22Rv1 (cell line): ENCODE data around the gene RBM20.

Source experiments
- H3K27ac ChIP-seq: fragments of 450-650 bp; 2 replicates; pipeline ENCODE4 v1.5.1; 2017
- CTCF ChIP-seq: fragments of 450-650 bp; IDR thresholded peaks from 2 replicates; pipeline ENCODE4 v1.5.1; 2017; ENCODE audit warnings: mild to moderate bottlenecking
- ZFX ChIP-seq: fragments of 450-650 bp; IDR thresholded peaks from 2 replicates; pipeline ENCODE4 v1.6.1; 2017; ENCODE audit warnings: antibody characterized with exemption, borderline replicate concordance

RBM20 gene

GRCh38 chr10:110847374-110847773 is 203.2 kb downstream of the RBM20 start:
- H3K27ac ChIP-seq = no peak overlapping the region
- no peak for TF ChIP-seq ZFX
- no peak for TF ChIP-seq CTCF

GRCh38 chr10:110848106-110848505 is 204.0 kb downstream of the RBM20 start:
- TF ChIP-seq ZFX (no peak), CTCF (no peak)
- no peak overlapping the region for H3K27ac ChIP-seq

- no peak overlapping the region for H3K27ac ChIP-seq
- TF ChIP-seq ZFX (no peak), CTCF (no peak)
Observed at GRCh38 chr10:110850099-110850498, 206.0 kb downstream of the RBM20 start.

GRCh38 chr10:110851020-110851612 is 207.0 kb downstream of the RBM20 start:
- no peak overlapping the region for H3K27ac ChIP-seq

GRCh38 chr10:110852255-110852896 is 208.2 kb downstream of the RBM20 start:
- TF ChIP-seq ZFX (no peak), CTCF (no peak)
- H3K27ac ChIP-seq = no peak overlapping the region

More at GRCh38 chr10:110851020-110851612, 207.0 kb downstream of the RBM20 start:
- TF ChIP-seq CTCF (no peak), ZFX (no peak)

GRCh38 chr10:110852947-110853346 is 208.8 kb downstream of the RBM20 start:
- no peak overlapping the region for H3K27ac ChIP-seq
- TF ChIP-seq ZFX (no peak), CTCF (no peak)

- TF ChIP-seq CTCF (no peak), ZFX (no peak)
- H3K27ac ChIP-seq = no peak overlapping the region
Observed at GRCh38 chr10:110853921-110854605, 209.9 kb downstream of the RBM20 start.
